ENCODE measurements around the gene FRMD8. TPM values are rescaled to one million over a fixed set of nuclear protein-coding genes. Genes with fewer than 3 reads are reported as not detected.

Gene FRMD8
- total and polyA plus RNA-seq, 2 experiments from 2014 or later = 25.7 to 31.0 TPM

DNA sequence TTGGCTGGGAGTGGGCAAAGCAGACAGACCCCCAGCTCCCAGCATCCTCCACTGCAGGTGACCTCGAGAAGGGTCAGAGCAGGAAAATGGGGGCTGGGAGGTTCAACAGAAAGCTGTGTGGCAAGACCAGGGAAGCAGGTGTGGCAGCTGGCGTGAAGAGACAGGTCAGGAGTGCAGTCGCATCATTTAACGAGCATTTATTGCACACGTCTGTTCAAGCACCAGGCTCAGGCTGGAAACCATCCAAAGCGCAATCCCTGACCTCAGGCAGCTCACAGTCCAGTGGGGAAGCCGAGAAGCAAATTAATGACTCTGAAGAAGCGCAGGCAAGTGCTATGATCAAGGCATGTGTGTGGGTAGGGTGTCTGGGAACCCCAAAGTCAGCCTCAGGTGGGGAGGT lies 11.4 kb upstream of the FRMD8 start:
- no peak for DNase-seq (ENCODE audit: low spot score)
- Histone ChIP-seq H4K20me1 (ENCODE audit: insufficient read depth, poor library complexity, severe bottlenecking) (no peaks in the 10 kb centered on the region), H3K79me2 (peaks cover 3% of the 10 kb centered on the region), H3K4me2 (no peak overlapping the region), H3K27me3 (no peaks in the 10 kb centered on the region), H3K27ac (no peak overlapping the region), H3K4me3 (no peak overlapping the region), H3K9me2 (replicated peaks; ENCODE audit: insufficient read depth) (no peaks in the 10 kb centered on the region), H3K4me1 (ENCODE audit: insufficient read depth) (peaks cover 21% of the 10 kb centered on the region), H3K36me3 (replicated peaks; ENCODE audit: insufficient read depth, low read depth) (no peaks in the 10 kb centered on the region), H2AFZ (no peak overlapping the region), H3K9me3 (ENCODE audit: low read depth) (no peaks in the 10 kb centered on the region)
- TF ChIP-seq EZH2phosphoT487 (IDR thresholded peaks at IDR 0.05; ENCODE audit: low read depth, severe bottlenecking, unreplicated experiment) (no peak), EZH2 (IDR thresholded peaks at IDR 0.05; ENCODE audit: borderline replicate concordance) (no peak)
- TF ChIP-seq, protein P1, sequence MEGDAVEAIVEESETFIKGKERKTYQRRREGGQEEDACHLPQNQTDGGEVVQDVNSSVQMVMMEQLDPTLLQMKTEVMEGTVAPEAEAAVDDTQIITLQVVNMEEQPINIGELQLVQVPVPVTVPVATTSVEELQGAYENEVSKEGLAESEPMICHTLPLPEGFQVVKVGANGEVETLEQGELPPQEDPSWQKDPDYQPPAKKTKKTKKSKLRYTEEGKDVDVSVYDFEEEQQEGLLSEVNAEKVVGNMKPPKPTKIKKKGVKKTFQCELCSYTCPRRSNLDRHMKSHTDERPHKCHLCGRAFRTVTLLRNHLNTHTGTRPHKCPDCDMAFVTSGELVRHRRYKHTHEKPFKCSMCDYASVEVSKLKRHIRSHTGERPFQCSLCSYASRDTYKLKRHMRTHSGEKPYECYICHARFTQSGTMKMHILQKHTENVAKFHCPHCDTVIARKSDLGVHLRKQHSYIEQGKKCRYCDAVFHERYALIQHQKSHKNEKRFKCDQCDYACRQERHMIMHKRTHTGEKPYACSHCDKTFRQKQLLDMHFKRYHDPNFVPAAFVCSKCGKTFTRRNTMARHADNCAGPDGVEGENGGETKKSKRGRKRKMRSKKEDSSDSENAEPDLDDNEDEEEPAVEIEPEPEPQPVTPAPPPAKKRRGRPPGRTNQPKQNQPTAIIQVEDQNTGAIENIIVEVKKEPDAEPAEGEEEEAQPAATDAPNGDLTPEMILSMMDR (IDR thresholded peaks at IDR 0.05; ENCODE audit: poor library complexity) = no peak
- WGBS (ENCODE audit: low lambda C conversion rate, missing lambda C conversion rate) = 86% methylated on average over 8 of the region's 8 CpGs

DNA sequence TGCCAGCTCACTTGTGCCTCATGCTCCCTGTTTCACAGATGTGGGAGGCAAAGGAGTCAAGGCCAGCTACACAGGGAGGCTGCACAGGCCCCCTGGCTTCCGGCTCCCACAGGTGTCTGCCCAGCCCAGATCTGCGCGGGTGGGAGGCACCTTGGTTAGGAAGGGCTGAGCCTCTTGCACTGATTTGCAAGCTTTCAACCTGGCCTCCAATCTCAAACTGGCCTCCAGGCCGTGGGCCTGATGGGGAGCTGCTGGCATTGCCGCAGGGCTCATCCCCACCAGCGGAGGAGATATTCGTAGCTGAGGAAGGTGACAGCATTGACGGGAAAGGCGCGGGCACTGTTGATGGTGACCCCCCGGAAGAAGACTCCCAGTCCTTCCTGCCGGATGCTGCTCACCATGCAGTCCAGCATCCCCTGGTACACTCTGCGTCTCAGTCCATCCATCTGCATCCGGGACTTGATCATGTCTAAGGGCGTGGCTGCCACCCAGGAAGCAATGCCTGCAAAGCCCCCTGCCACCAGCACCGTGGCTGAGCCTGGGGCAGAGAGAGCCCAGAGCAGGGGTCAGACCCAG lies 10.2 kb upstream of the FRMD8 start:
- Histone ChIP-seq H3K27ac (no peak overlapping the region), H4K20me1 (ENCODE audit: insufficient read depth, poor library complexity, severe bottlenecking) (no peaks in the 10 kb centered on the region), H3K9me2 (replicated peaks; ENCODE audit: insufficient read depth) (no peaks in the 10 kb centered on the region), H3K27me3 (no peaks in the 10 kb centered on the region), H3K4me1 (ENCODE audit: insufficient read depth) (peaks cover 25% of the 10 kb centered on the region), H3K4me3 (no peak overlapping the region), H3K9me3 (ENCODE audit: low read depth) (no peaks in the 10 kb centered on the region), H3K4me2 (no peak overlapping the region), H3K36me3 (replicated peaks; ENCODE audit: insufficient read depth, low read depth) (no peaks in the 10 kb centered on the region), H3K79me2 (peaks cover 3% of the 10 kb centered on the region), H2AFZ (no peak overlapping the region)
- DNase-seq (ENCODE audit: low spot score) = no peak
- WGBS (ENCODE audit: low lambda C conversion rate, missing lambda C conversion rate) = 93% methylated on average over 16 of the region's 16 CpGs
- TF ChIP-seq EZH2phosphoT487 (IDR thresholded peaks at IDR 0.05; ENCODE audit: low read depth, severe bottlenecking, unreplicated experiment) (no peak), EZH2 (IDR thresholded peaks at IDR 0.05; ENCODE audit: borderline replicate concordance) (no peak)
- TF ChIP-seq, protein P1 (IDR thresholded peaks at IDR 0.05; ENCODE audit: poor library complexity) = no peak

DNA sequence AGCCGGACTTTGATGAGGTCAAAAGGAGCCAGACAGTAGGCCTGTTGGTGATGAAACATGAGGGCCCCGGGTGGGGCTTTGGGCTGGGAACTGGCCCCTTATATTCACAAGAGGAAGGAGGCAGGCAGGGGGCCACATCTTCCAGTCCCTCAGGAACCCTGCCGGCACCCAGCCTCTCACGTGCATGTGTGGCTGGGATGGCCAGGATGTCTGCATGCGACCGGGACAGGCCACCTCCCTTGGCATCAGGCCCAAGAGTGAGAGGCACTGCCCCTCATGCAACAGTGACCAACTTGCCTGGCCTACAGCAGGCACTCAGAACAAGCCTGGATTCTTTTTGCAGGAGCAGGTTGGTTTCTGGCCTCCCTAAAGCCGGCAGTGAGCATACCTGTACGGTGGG lies 9.4 kb upstream of the FRMD8 start:
- H3K9me3 ChIP-seq (ENCODE audit: low read depth) = no peaks in the 10 kb centered on the region
- H3K27ac ChIP-seq = no peak overlapping the region
- no peak overlapping the region for H3K4me2 ChIP-seq
- peaks cover 33% of the 10 kb centered on the region for H3K4me1 ChIP-seq (ENCODE audit: insufficient read depth)
- no peak overlapping the region for H3K4me3 ChIP-seq
- H3K9me2 ChIP-seq (replicated peaks; ENCODE audit: insufficient read depth) = no peaks in the 10 kb centered on the region
- no peaks in the 10 kb centered on the region for H4K20me1 ChIP-seq (ENCODE audit: insufficient read depth, poor library complexity, severe bottlenecking)
- 88% methylated on average over 7 of the region's 8 CpGs for WGBS (ENCODE audit: low lambda C conversion rate, missing lambda C conversion rate)
- no peak overlapping the region for H2AFZ ChIP-seq
- H3K79me2 ChIP-seq = peaks cover 3% of the 10 kb centered on the region
- DNase-seq (ENCODE audit: low spot score) = no peak
- H3K27me3 ChIP-seq = no peaks in the 10 kb centered on the region
- H3K36me3 ChIP-seq (replicated peaks; ENCODE audit: insufficient read depth, low read depth) = no peaks in the 10 kb centered on the region
- TF ChIP-seq, protein P1 (IDR thresholded peaks at IDR 0.05; ENCODE audit: poor library complexity) = no peak
- no peak for TF ChIP-seq EZH2phosphoT487 (IDR thresholded peaks at IDR 0.05; ENCODE audit: low read depth, severe bottlenecking, unreplicated experiment)
- TF ChIP-seq EZH2 (IDR thresholded peaks at IDR 0.05; ENCODE audit: borderline replicate concordance) = no peak
